Measurements from ENCODE around the gene SRD5A1. TPM values are rescaled to one million over a fixed set of nuclear protein-coding genes. Genes with fewer than 3 reads are reported as not detected.
"Not testable (repeated sequence)": the region's sequence is repeated elsewhere in the genome, so short reads cannot be mapped to it uniquely, and the experiment has no call there.

The SRD5A1 gene
- total and polyA plus RNA-seq, 11 donors = 0.80 to 6.7 (median 3.8) TPM

DNA sequence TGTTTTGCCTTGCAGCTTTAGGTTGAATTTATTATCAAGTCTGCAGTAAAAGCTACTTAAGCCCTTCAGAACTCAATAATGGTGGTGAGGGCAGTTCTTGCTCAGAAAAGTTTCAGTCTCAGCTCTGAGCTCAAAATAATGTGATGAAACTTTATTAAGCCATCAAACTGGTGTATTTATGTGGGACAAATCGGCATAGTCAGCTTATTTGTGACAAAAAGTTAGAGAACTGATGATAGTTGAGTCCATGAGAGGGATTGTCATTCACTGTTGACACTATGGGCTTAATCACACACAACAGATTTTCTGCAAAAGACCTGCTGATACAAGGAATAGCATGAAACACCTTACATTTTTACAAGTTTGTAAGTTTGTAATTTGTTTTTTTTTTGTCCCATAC, 9.4 kb downstream of the SRD5A1 start:
- 84 to 95% (median 94%) methylated on average over 1 of the region's 1 CpG for WGBS, 4 donors
- no peak for TF ChIP-seq POLR2A (IDR thresholded peaks at IDR 0.05)
- TF ChIP-seq, protein P1, sequence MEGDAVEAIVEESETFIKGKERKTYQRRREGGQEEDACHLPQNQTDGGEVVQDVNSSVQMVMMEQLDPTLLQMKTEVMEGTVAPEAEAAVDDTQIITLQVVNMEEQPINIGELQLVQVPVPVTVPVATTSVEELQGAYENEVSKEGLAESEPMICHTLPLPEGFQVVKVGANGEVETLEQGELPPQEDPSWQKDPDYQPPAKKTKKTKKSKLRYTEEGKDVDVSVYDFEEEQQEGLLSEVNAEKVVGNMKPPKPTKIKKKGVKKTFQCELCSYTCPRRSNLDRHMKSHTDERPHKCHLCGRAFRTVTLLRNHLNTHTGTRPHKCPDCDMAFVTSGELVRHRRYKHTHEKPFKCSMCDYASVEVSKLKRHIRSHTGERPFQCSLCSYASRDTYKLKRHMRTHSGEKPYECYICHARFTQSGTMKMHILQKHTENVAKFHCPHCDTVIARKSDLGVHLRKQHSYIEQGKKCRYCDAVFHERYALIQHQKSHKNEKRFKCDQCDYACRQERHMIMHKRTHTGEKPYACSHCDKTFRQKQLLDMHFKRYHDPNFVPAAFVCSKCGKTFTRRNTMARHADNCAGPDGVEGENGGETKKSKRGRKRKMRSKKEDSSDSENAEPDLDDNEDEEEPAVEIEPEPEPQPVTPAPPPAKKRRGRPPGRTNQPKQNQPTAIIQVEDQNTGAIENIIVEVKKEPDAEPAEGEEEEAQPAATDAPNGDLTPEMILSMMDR (IDR thresholded peaks at IDR 0.05) = no peak
- H3K27ac ChIP-seq = no peak overlapping the region
- no peaks in the 10 kb centered on the region for H3K27me3 ChIP-seq
- no peak overlapping the region for H3K4me3 ChIP-seq
- no peak for DNase-seq
- ATAC-seq = no peak
- H3K36me3 ChIP-seq = peaks cover 0 to 6% (median 0%) of the 10 kb centered on the region in 9 donors
- intact Hi-C loops (cut with DNase I) = no loop called here
- no peaks in the 10 kb centered on the region for H3K4me1 ChIP-seq
- no peaks in the 10 kb centered on the region for H3K9me3 ChIP-seq

DNA sequence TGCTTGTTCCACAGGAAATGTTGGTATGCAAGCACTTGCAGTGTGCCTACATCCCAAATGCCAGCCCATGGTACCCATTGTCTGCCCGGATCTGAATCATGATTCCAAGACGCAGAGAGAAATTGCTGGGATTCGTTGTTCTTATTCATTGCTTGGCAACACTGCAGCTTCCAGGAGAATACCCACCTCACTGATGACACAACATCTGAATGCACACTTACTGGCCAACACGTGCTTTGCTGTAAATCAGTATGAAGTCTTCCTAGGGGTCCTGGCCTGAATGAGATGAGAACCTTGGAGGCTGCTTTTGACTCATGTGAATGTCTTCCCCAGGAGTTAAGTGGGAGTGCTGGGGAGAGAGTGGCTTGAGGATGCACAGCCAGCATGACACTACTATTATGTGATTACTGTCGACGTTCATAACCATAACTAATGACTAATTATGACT, 11.6 kb downstream of the SRD5A1 start:
- Histone ChIP-seq H3K27ac (no peak overlapping the region), H3K27me3 (no peaks in the 10 kb centered on the region), H3K4me1 (no peaks in the 10 kb centered on the region), H3K36me3 (peaks cover 0 to 6% (median 0%) of the 10 kb centered on the region in 9 donors), H3K4me3 (no peak overlapping the region), H3K9me3 (peaks cover 0 to 1% (median 0%) of the 10 kb centered on the region in 12 donors)
- 94 to 97% (median 97%) methylated on average over 6 of the region's 6 CpGs for WGBS, 4 donors
- intact Hi-C loops (cut with DNase I) = no loop called here
- DNase-seq (no peak), ATAC-seq (no peak)
- no peak for TF ChIP-seq POLR2A (IDR thresholded peaks at IDR 0.05)
- TF ChIP-seq, protein P1 (IDR thresholded peaks at IDR 0.05) = no peak

DNA sequence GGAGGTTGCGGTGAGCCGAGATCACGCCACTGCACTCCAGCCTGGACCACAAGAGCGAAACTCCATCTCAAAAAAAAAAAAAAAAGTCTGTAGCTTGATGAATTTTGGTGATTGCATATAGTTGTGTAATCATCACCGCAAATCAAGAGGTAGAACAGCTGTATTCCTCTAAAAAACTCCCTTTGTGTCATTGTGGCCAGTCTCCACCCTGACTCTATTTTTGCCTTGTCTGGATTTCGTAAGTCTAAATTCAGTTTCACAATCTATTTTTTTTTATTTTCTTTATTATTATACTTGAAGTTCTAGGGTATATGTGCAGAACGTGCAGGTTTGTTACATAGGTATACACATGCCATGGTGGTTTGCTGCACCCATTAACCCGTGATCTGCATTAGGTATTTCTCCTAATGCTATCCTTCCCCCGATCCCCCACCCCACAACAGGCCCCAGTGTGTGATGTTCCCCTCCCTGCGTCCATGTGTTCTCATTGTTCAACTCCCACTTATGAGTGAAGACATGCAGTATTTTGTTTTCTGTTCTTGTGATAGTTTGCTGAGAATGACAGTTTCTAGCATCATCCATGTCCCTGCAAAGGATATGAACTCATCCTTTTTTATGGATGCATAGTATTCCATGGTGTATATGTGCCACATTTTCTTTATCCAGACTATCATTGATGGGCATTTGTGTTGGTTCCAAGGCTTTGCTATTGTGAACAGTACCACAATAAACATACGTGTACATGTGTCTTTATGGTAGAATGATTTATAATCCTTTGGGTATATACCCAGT, 12.5 kb downstream of the SRD5A1 start:
- H3K27me3 ChIP-seq; H3K4me1 ChIP-seq; intact Hi-C loops (cut with DNase I); ATAC-seq; H3K36me3 ChIP-seq; H3K9me3 ChIP-seq; H3K4me3 ChIP-seq; DNase-seq; H3K27ac ChIP-seq: not testable (repeated sequence)
- 93 to 97% (median 96%) methylated on average over 11 of the region's 11 CpGs for WGBS, 4 donors

DNA sequence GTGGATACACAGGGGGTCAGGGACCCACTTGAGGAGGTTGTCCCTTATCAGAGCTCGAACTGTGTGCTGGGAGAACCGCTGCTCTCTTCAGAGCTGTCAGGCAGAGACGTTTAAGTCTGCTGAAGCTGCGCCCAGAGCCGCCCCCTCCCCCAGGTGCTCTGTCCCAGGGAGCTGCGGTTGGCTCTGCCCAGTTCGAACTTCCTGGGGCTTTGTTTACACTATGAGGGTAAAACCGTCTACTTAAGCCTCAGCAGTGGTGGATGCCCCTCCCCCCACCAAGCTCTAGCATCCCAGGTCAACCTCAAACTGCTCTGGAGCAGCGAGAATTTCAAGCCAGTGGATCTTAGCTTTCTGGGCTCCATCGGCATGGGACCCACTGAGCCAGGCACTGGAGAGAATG, 15.9 kb downstream of the SRD5A1 start:
- TF ChIP-seq POLR2A (IDR thresholded peaks at IDR 0.05) = no peak
- TF ChIP-seq, protein P1 (IDR thresholded peaks at IDR 0.05) = no peak
- no peaks in the 10 kb centered on the region for H3K27me3 ChIP-seq
- peaks cover 0 to 8% (median 0%) of the 10 kb centered on the region in 12 donors for H3K9me3 ChIP-seq
- H3K27ac ChIP-seq = no peak overlapping the region
- intact Hi-C loops (cut with DNase I) = no loop called here
- H3K4me1 ChIP-seq = no peaks in the 10 kb centered on the region
- ATAC-seq (no peak), DNase-seq (no peak)
- H3K36me3 ChIP-seq = peaks cover 0 to 17% (median 5%) of the 10 kb centered on the region in 9 donors
- 60 to 86% (median 77%) methylated on average over 9 to 10 of the region's 10 CpGs for WGBS, 4 donors
- no peak overlapping the region for H3K4me3 ChIP-seq
